PC-3 (cell line): ENCODE results near the gene IGFBPL1. TPM values are rescaled to one million over a fixed set of nuclear protein-coding genes. Genes with fewer than 3 reads are reported as not detected.
A peak's percentile ranks its signal among the peaks of the same experiment; 100 is the strongest.

ENCODE experiments used
- ATAC-seq: fragments of 200-7000 bp; cut with Tn5 transposase; 2 replicates; pipeline ENCODE4 v1.9.1; 2020; ENCODE audit warnings: mild to moderate bottlenecking, moderate library complexity
- BruUV-seq: library from RNA; stranded (reverse); fragments of 400-500 nt; replicated peaks from 2 replicates; lab custom pipeline; 2021; lab: Mats Ljungman, UMichigan
- CTCF ChIA-PET: fragments of 300-600 bp; sonication (Branson Sonifier 250); formaldehyde crosslinking; loops from one replicate; lab custom pipeline; 2022; ENCODE audit warnings: antibody characterized with exemption; lab: Charles Lee
- POLR2A ChIA-PET: fragments of 300-600 bp; sonication (Branson Sonifier 250); formaldehyde crosslinking; loops from one replicate; lab custom pipeline; 2022; ENCODE audit warnings: antibody characterized with exemption; ENCODE audit not compliant: unreplicated experiment; lab: Charles Lee
- DNase-seq: peaks from one replicate; pipeline ENCODE4 v3.0.0-alpha.2; 2015
- H2AFZ ChIP-seq: fragments of 300-600 bp; sonication (generic); 2 replicates; pipeline ENCODE4 v1.6.0; 2016; ENCODE audit warnings: antibody characterized with exemption, low read length
- H3F3A ChIP-seq: fragments of 300-600 bp; sonication (generic); one replicate; pipeline ENCODE4 v1.6.0; 2017; ENCODE audit warnings: antibody characterized with exemption, low read length, control low read depth, mild to moderate bottlenecking; ENCODE audit not compliant: unreplicated experiment
- H3K27ac ChIP-seq: fragments of 300-600 bp; sonication (generic); 2 replicates; pipeline ENCODE4 v1.5.1; 2016; ENCODE audit warnings: mild to moderate bottlenecking, low read length
- H3K27me3 ChIP-seq: fragments of 300-600 bp; sonication (generic); 2 replicates; pipeline ENCODE4 v1.6.1; 2016; ENCODE audit warnings: low read length, mixed read lengths
- H3K36me3 ChIP-seq: fragments of 300-600 bp; sonication (generic); 2 replicates; pipeline ENCODE4 v1.6.1; 2016; ENCODE audit warnings: low read depth, mixed run types, low read length, mixed read lengths
- H3K4me1 ChIP-seq: fragments of 300-600 bp; sonication (generic); 2 replicates; pipeline ENCODE4 v1.5.1; 2016; ENCODE audit warnings: low read length; ENCODE audit not compliant: insufficient read depth
- H3K4me2 ChIP-seq: fragments of 300-600 bp; sonication (generic); 2 replicates; pipeline ENCODE4 v1.6.0; 2016; ENCODE audit warnings: low read length
- H3K4me3 ChIP-seq: fragments of 300-600 bp; sonication (generic); 2 replicates; pipeline ENCODE4 v1.5.1; 2016; ENCODE audit warnings: mild to moderate bottlenecking, low read length, mixed read lengths
- H3K79me2 ChIP-seq: fragments of 300-600 bp; sonication (generic); 2 replicates; pipeline ENCODE4 v1.6.1; 2017; ENCODE audit warnings: low read length, mixed read lengths
- H3K9ac ChIP-seq: fragments of 300-600 bp; sonication (generic); 2 replicates; pipeline ENCODE4 v1.6.0; 2016; ENCODE audit warnings: mild to moderate bottlenecking, low read length
- H3K9me2 ChIP-seq: fragments of 300-600 bp; sonication (generic); replicated peaks from 2 replicates; pipeline ENCODE4 v1.6.1; 2016; ENCODE audit warnings: mixed run types, low read length, mixed read lengths
- H3K9me3 ChIP-seq: fragments of 300-600 bp; sonication (generic); 2 replicates; pipeline ENCODE4 v1.6.1; 2016; ENCODE audit warnings: low read length, mixed read lengths
- H4K20me1 ChIP-seq: fragments of 300-600 bp; sonication (generic); 2 replicates; pipeline ENCODE4 v1.6.1; 2016; ENCODE audit warnings: low read length, mixed read lengths
- CTCF ChIP-seq: fragments of 300-600 bp; sonication (generic); conservative IDR thresholded peaks from 2 replicates; pipeline ENCODE4 v1.5.1; 2017; ENCODE audit warnings: antibody characterized with exemption, low read depth, mild to moderate bottlenecking, low read length
- EZH2 ChIP-seq: fragments of 300-600 bp; sonication (generic); IDR thresholded peaks from one replicate; pipeline ENCODE4 v1.6.1; 2017; ENCODE audit warnings: antibody characterized with exemption, mild to moderate bottlenecking, low read length; ENCODE audit not compliant: unreplicated experiment
- EZH2phosphoT487 ChIP-seq: fragments of 300-600 bp; sonication (generic); IDR thresholded peaks from 2 replicates; pipeline ENCODE4 v1.6.1; 2018; ENCODE audit warnings: mild to moderate bottlenecking, antibody characterized with exemption, low read length, borderline replicate concordance
- intact Hi-C: fragments of 100-400 bp; cut with micrococcal nuclease; formaldehyde crosslinking; loops from 2 replicates; pipeline ENCODE4 v1.9.0; 2023
- total RNA-seq: library from RNA; depleted of rRNA; stranded (reverse); fragments of >200 nt; gene quantifications from 2 replicates; pipeline ENCODE4 v1.2.3, GENCODE V29; 2014

IGFBPL1 gene
- total RNA-seq, 1 experiment from 2014 or later = 0.66 TPM

DNA sequence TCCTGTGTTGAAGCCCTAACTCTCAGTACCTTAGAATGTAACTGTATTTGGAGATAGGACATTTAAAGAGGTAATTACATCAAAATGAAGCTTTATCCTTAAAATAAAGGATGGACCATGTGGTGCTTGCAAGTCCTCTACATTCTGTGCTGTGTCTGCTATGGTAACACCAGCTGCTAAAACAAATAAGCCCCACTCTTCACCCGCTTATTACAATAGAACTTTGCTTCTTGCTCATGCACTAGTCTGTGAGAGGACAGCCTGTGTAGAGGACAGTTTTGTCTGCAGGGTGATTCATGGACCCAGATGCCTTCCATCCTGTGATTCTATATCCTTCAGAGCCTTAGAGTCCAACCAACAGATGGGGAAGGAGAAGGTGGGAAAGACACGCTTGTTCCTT lies 12.5 kb upstream of the IGFBPL1 start:
- Histone ChIP-seq H2AFZ (no peak overlapping the region), H3K4me2 (peak overlapping the region; percentile 76; the same call in 1 of the 2 replicates), H4K20me1 (no peaks in the 10 kb centered on the region), H3F3A (no peaks in the 10 kb centered on the region), H3K36me3 (no peaks in the 10 kb centered on the region), H3K4me3 (no peak overlapping the region), H3K27ac (no peak overlapping the region; the same call in 1 of the 2 replicates), H3K9ac (no peak overlapping the region), H3K79me2 (no peaks in the 10 kb centered on the region), H3K9me2 (no peaks in the 10 kb centered on the region), H3K27me3 (no peaks in the 10 kb centered on the region), H3K4me1 (peaks cover 14% of the 10 kb centered on the region), H3K9me3 (no peaks in the 10 kb centered on the region)
- intact Hi-C loops = no loop called here
- ATAC-seq (peak; percentile 11; the same call in 1 of the 2 replicates), DNase-seq (no peak)
- POLR2A ChIA-PET = no interaction called here
- BruUV-seq = no TSS peak
- CTCF ChIA-PET = no interaction called here
- no peak for TF ChIP-seq CTCF
- TF ChIP-seq EZH2phosphoT487 = no peak
- TF ChIP-seq EZH2 = no peak

DNA sequence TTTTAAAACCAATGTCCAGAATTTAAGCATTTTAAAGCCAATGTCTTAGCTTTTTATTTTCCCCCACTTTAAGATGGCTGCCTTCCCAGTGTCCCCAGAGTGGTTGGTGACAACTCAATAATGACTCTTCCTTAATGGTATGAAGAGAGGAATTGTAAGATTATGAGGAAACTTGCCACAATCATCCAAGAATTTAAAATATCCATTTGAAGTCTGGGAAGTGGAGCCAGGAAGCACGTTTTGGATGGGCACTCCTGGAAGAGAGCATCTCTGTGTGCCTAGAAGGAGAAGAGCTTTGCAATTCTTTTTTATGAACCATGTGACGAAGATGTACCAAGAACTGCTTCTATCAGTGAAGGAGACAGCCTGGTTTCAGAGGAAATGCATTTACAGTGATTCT lies 11.3 kb upstream of the IGFBPL1 start:
- no peak overlapping the region for H3K27ac ChIP-seq
- H3F3A ChIP-seq = no peaks in the 10 kb centered on the region
- H3K9me3 ChIP-seq = no peaks in the 10 kb centered on the region
- H2AFZ ChIP-seq = no peak overlapping the region
- CTCF ChIA-PET = no interaction called here
- DNase-seq = no peak
- H4K20me1 ChIP-seq = no peaks in the 10 kb centered on the region
- H3K9ac ChIP-seq = no peak overlapping the region
- no peaks in the 10 kb centered on the region for H3K9me2 ChIP-seq
- no peaks in the 10 kb centered on the region for H3K36me3 ChIP-seq
- no peak overlapping the region for H3K4me3 ChIP-seq
- TF ChIP-seq EZH2 = no peak
- TF ChIP-seq CTCF = no peak
- no peak for TF ChIP-seq EZH2phosphoT487
- BruUV-seq = no TSS peak
- intact Hi-C loops = no loop called here
- H3K4me1 ChIP-seq = peaks cover 14% of the 10 kb centered on the region
- no peaks in the 10 kb centered on the region for H3K27me3 ChIP-seq
- no peak overlapping the region for H3K4me2 ChIP-seq
- ATAC-seq = no peak
- H3K79me2 ChIP-seq = no peaks in the 10 kb centered on the region
- POLR2A ChIA-PET = no interaction called here

DNA sequence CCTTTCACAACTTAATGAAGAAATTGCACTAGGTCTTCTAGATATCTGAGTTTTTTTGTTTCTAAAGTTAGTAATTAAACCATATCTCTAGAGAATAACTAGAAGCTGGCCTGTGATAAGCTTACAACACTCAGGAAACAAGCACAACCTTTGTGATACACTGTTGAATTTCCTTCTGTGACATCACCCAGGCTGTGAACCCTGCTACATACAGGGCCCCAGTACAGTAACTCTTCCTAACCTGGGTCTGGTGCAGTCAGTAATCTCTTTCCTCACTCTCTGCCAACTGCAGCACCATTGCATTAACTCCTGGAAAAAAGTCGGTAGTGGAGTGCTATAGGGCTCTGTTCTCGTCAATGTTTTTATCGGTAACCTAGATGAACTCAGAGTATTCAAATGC lies 10.6 kb upstream of the IGFBPL1 start:
- no TSS peak for BruUV-seq
- ATAC-seq (no peak), DNase-seq (no peak)
- ChIA-PET CTCF (no interaction called here), POLR2A (no interaction called here)
- H3K36me3 ChIP-seq = no peaks in the 10 kb centered on the region
- no peak overlapping the region for H3K27ac ChIP-seq
- no peaks in the 10 kb centered on the region for H3F3A ChIP-seq
- no peak overlapping the region for H3K4me2 ChIP-seq
- H3K9ac ChIP-seq = no peak overlapping the region
- H3K4me1 ChIP-seq = peaks cover 14% of the 10 kb centered on the region
- no peaks in the 10 kb centered on the region for H3K27me3 ChIP-seq
- H2AFZ ChIP-seq = no peak overlapping the region
- H3K4me3 ChIP-seq = no peak overlapping the region
- intact Hi-C loops = no loop called here
- H3K9me2 ChIP-seq = no peaks in the 10 kb centered on the region
- no peaks in the 10 kb centered on the region for H3K79me2 ChIP-seq
- TF ChIP-seq CTCF (no peak), EZH2phosphoT487 (no peak), EZH2 (no peak)
- H4K20me1 ChIP-seq = no peaks in the 10 kb centered on the region
- no peaks in the 10 kb centered on the region for H3K9me3 ChIP-seq
